ENCODE data around the gene ZMYND8. TPM values are rescaled to one million over a fixed set of nuclear protein-coding genes. Genes with fewer than 3 reads are reported as not detected.
A peak's percentile ranks its signal among the peaks of the same experiment; 100 is the strongest.

Gene ZMYND8
- total RNA-seq, 1 experiment from 2014 or later: 44.1 TPM

DNA sequence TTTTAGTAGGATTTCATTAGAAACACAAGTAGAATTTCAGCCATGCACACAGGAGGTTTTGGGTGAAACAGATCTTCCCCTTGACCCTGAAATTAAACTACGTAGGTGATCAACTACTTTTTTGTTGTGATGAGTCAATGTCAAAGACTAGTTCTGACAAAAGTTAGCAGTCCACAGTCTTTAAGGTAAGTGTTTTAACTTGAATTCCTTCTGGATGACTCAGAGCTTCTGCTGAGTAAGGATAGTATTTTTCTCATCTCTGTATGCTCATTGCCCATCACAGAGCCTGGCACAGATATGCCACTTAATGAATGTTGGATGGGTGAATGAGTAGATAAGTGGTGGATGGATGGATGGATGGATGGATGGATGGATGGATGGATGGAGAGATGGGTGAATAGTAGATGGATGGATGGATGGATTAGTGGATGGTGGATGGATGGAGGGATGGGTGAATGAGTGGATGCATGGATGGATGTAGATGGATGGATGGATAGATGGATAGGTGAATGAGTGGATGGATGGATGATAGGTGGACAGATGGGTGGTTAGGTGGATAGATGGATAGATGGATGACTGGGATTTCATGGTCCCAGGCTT, 165.3 kb downstream of the ZMYND8 start:
- Histone ChIP-seq H3K4me1 (ENCODE audit: low read length) (no peaks in the 10 kb centered on the region), H3K27ac (ENCODE audit: low read length) (no peak overlapping the region), H3K4me2 (ENCODE audit: low read depth, low read length, poor library complexity, severe bottlenecking) (no peak overlapping the region)

DNA sequence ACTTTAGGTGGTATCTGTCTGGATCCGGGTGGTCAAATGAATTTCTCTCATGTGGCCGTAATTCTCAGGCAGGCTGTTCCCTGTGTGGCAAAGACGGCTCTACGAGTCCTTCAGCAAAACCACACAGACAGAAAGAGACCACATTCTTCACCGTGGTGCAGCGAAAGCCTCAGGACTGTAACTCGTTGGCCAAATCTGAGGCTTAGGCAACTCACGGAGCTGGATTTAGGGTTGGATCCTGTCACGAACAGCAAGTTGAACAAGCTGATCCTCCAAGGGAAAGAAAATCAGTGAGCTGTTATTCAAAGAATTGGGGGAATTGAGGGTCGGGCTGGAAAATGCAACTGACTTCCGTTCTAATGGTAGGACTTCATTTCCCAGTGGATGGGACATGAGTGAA, 167.4 kb downstream of the ZMYND8 start:
- no peak for DNase-seq
- H3K4me3 ChIP-seq (ENCODE audit: low read length): no peak overlapping the region
- H3K79me2 ChIP-seq (ENCODE audit: low read length): no peaks in the 10 kb centered on the region
- no peaks in the 10 kb centered on the region for H3K36me3 ChIP-seq (ENCODE audit: insufficient read depth, low read length)
- H3K4me1 ChIP-seq (ENCODE audit: low read length): peaks cover 6% of the 10 kb centered on the region
- no peak overlapping the region for H3K4me2 ChIP-seq (ENCODE audit: low read depth, low read length, poor library complexity, severe bottlenecking)
- no peaks in the 10 kb centered on the region for H3K9me2 ChIP-seq (replicated peaks; ENCODE audit: insufficient read depth, low read length)
- no peaks in the 10 kb centered on the region for H3K9me3 ChIP-seq (ENCODE audit: low read length)
- H3K9ac ChIP-seq (ENCODE audit: low read length): no peak overlapping the region
- no peaks in the 10 kb centered on the region for H4K20me1 ChIP-seq (ENCODE audit: insufficient read depth, low read depth, low read length)
- H2AFZ ChIP-seq (ENCODE audit: low read length): no peak overlapping the region
- no peaks in the 10 kb centered on the region for H3K27me3 ChIP-seq (ENCODE audit: low read length)
- no peak overlapping the region for H3K27ac ChIP-seq (ENCODE audit: low read length)

More for the DNA sequence above, 165.3 kb downstream of the ZMYND8 start:
- no peaks in the 10 kb centered on the region for H3K9me2 ChIP-seq (replicated peaks; ENCODE audit: insufficient read depth, low read length)
- H3K79me2 ChIP-seq (ENCODE audit: low read length): no peaks in the 10 kb centered on the region
- H3K36me3 ChIP-seq (ENCODE audit: insufficient read depth, low read length): no peaks in the 10 kb centered on the region
- H4K20me1 ChIP-seq (ENCODE audit: insufficient read depth, low read depth, low read length): no peaks in the 10 kb centered on the region
- no peaks in the 10 kb centered on the region for H3K27me3 ChIP-seq (ENCODE audit: low read length)
- no peak overlapping the region for H2AFZ ChIP-seq (ENCODE audit: low read length)
- no peak overlapping the region for H3K9ac ChIP-seq (ENCODE audit: low read length)
- H3K9me3 ChIP-seq (ENCODE audit: low read length): no peaks in the 10 kb centered on the region
- DNase-seq: no peak
- H3K4me3 ChIP-seq (ENCODE audit: low read length): no peak overlapping the region

DNA sequence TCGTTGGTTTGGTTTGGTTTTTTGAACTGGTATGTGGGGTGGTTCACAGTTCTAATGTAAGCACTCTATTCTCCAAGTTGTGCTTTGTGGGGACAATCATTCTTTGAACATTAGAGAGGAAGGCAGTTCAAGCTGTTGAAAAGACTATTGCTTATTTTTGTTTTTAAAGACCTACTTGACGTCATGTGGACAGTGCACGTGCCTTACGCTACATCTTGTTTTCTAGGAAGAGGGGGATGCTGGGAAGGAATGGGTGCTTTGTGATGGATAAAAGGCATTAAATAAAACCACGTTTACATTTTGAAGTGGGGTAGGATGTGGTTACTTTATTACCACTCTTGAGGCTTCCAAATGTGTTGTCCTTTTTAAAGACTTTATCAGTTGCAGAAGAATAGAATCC, 168.0 kb downstream of the ZMYND8 start:
- Histone ChIP-seq H3K36me3 (ENCODE audit: insufficient read depth, low read length) (no peaks in the 10 kb centered on the region), H3K27me3 (ENCODE audit: low read length) (no peaks in the 10 kb centered on the region), H3K4me1 (ENCODE audit: low read length) (peaks cover 6% of the 10 kb centered on the region), H3K4me2 (ENCODE audit: low read depth, low read length, poor library complexity, severe bottlenecking) (no peak overlapping the region), H3K9me3 (ENCODE audit: low read length) (no peaks in the 10 kb centered on the region), H3K9me2 (replicated peaks; ENCODE audit: insufficient read depth, low read length) (no peaks in the 10 kb centered on the region), H2AFZ (ENCODE audit: low read length) (no peak overlapping the region), H3K9ac (ENCODE audit: low read length) (no peak overlapping the region), H3K4me3 (ENCODE audit: low read length) (no peak overlapping the region), H3K27ac (ENCODE audit: low read length) (no peak overlapping the region), H4K20me1 (ENCODE audit: insufficient read depth, low read depth, low read length) (no peaks in the 10 kb centered on the region), H3K79me2 (ENCODE audit: low read length) (no peaks in the 10 kb centered on the region)
- no peak for DNase-seq

GRCh38 chr20:47187450-47188195, 168.9 kb downstream of the ZMYND8 start:
- no peak overlapping the region for H3K27ac ChIP-seq (ENCODE audit: low read length)
- no peak overlapping the region for H2AFZ ChIP-seq (ENCODE audit: low read length)
- peaks cover 6% of the 10 kb centered on the region for H3K4me1 ChIP-seq (ENCODE audit: low read length)
- DNase-seq: no peak
- H3K9ac ChIP-seq (ENCODE audit: low read length): no peak overlapping the region
- H3K9me3 ChIP-seq (ENCODE audit: low read length): no peaks in the 10 kb centered on the region
- no peak overlapping the region for H3K4me2 ChIP-seq (ENCODE audit: low read depth, low read length, poor library complexity, severe bottlenecking)
- no peaks in the 10 kb centered on the region for H3K9me2 ChIP-seq (replicated peaks; ENCODE audit: insufficient read depth, low read length)
- H3K27me3 ChIP-seq (ENCODE audit: low read length): no peaks in the 10 kb centered on the region
- no peaks in the 10 kb centered on the region for H4K20me1 ChIP-seq (ENCODE audit: insufficient read depth, low read depth, low read length)
- no peaks in the 10 kb centered on the region for H3K79me2 ChIP-seq (ENCODE audit: low read length)
- H3K4me3 ChIP-seq (ENCODE audit: low read length): no peak overlapping the region
- no peaks in the 10 kb centered on the region for H3K36me3 ChIP-seq (ENCODE audit: insufficient read depth, low read length)

GRCh38 chr20:47183367-47183766, 173.1 kb downstream of the ZMYND8 start:
- Histone ChIP-seq H3K36me3 (ENCODE audit: insufficient read depth, low read length) (no peaks in the 10 kb centered on the region), H3K9ac (ENCODE audit: low read length) (no peak overlapping the region)
- no peak for DNase-seq

GRCh38 chr20:47181056-47181862, 175.2 kb downstream of the ZMYND8 start:
- Histone ChIP-seq H3K36me3 (ENCODE audit: insufficient read depth, low read length) (no peaks in the 10 kb centered on the region), H3K9me2 (replicated peaks; ENCODE audit: insufficient read depth, low read length) (no peaks in the 10 kb centered on the region), H3K27ac (ENCODE audit: low read length) (no peak overlapping the region), H3K79me2 (ENCODE audit: low read length) (no peaks in the 10 kb centered on the region), H3K27me3 (ENCODE audit: low read length) (no peaks in the 10 kb centered on the region), H2AFZ (ENCODE audit: low read length) (peak overlapping the region; percentile 70; the same call in 1 of the 2 replicates), H3K4me2 (ENCODE audit: low read depth, low read length, poor library complexity, severe bottlenecking) (no peak overlapping the region), H3K4me1 (ENCODE audit: low read length) (peaks cover 6% of the 10 kb centered on the region), H3K4me3 (ENCODE audit: low read length) (no peak overlapping the region), H3K9me3 (ENCODE audit: low read length) (no peaks in the 10 kb centered on the region), H3K9ac (ENCODE audit: low read length) (no peak overlapping the region), H4K20me1 (ENCODE audit: insufficient read depth, low read depth, low read length) (no peaks in the 10 kb centered on the region)
- peak; percentile 88 for DNase-seq

More at GRCh38 chr20:47183367-47183766, 173.1 kb downstream of the ZMYND8 start:
- peaks cover 6% of the 10 kb centered on the region for H3K4me1 ChIP-seq (ENCODE audit: low read length)
- no peak overlapping the region for H3K4me2 ChIP-seq (ENCODE audit: low read depth, low read length, poor library complexity, severe bottlenecking)
- no peaks in the 10 kb centered on the region for H4K20me1 ChIP-seq (ENCODE audit: insufficient read depth, low read depth, low read length)
- H3K9me2 ChIP-seq (replicated peaks; ENCODE audit: insufficient read depth, low read length): no peaks in the 10 kb centered on the region
- H3K79me2 ChIP-seq (ENCODE audit: low read length): no peaks in the 10 kb centered on the region
- no peak overlapping the region for H3K27ac ChIP-seq (ENCODE audit: low read length)
- no peaks in the 10 kb centered on the region for H3K27me3 ChIP-seq (ENCODE audit: low read length)
- H2AFZ ChIP-seq (ENCODE audit: low read length): no peak overlapping the region
- H3K4me3 ChIP-seq (ENCODE audit: low read length): no peak overlapping the region
- H3K9me3 ChIP-seq (ENCODE audit: low read length): no peaks in the 10 kb centered on the region

DNA sequence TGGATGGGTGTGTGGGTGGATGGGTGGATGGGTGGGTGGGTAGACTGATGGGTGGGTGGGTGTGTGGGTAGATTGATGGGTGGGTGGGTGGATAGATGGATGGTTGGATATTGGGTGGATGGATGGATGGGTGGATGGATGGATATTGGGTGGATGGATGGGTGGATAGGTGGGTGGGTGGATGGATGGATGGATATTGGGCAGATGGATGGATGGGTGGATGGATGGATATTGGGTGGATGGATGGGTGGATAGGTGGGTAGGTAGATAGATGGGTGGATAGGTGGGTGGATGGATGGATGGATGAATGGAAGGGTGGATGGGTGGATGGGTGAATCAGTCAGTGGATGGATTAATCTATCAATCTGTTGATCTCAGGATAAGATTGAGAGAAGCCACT, 177.2 kb downstream of the ZMYND8 start:
- H3K4me1 ChIP-seq (ENCODE audit: low read length): no peaks in the 10 kb centered on the region
- DNase-seq: no peak
- H3K36me3 ChIP-seq (ENCODE audit: insufficient read depth, low read length): no peaks in the 10 kb centered on the region
- no peaks in the 10 kb centered on the region for H3K27me3 ChIP-seq (ENCODE audit: low read length)
- no peaks in the 10 kb centered on the region for H3K9me3 ChIP-seq (ENCODE audit: low read length)
- H3K9ac ChIP-seq (ENCODE audit: low read length): no peak overlapping the region
- no peak overlapping the region for H2AFZ ChIP-seq (ENCODE audit: low read length)
- no peak overlapping the region for H3K4me2 ChIP-seq (ENCODE audit: low read depth, low read length, poor library complexity, severe bottlenecking)
- H3K79me2 ChIP-seq (ENCODE audit: low read length): no peaks in the 10 kb centered on the region
- H4K20me1 ChIP-seq (ENCODE audit: insufficient read depth, low read depth, low read length): no peaks in the 10 kb centered on the region
- H3K27ac ChIP-seq (ENCODE audit: low read length): no peak overlapping the region
- no peaks in the 10 kb centered on the region for H3K9me2 ChIP-seq (replicated peaks; ENCODE audit: insufficient read depth, low read length)
- H3K4me3 ChIP-seq (ENCODE audit: low read length): no peak overlapping the region

DNA sequence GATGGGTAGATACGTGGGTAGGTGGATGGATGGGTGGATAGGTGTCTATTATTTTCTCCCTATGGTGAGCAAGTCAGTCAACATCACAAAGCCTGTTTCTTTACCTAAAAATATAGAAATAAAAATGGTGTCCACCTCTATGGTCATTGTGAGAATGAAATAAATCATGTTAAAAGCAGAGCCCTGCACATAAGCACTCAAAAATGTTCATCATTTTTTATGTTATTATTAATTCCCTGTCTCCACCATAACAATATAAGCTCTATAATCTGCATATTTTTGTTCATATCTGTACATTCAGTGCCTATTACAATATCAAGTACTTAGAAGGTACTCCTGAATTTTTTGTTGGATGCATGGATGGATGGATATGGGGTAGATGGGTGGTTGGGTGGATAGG, 177.6 kb downstream of the ZMYND8 start:
- H3K9me2 ChIP-seq (replicated peaks; ENCODE audit: insufficient read depth, low read length): no peaks in the 10 kb centered on the region
- H3K4me2 ChIP-seq (ENCODE audit: low read depth, low read length, poor library complexity, severe bottlenecking): no peak overlapping the region
- no peak overlapping the region for H3K9ac ChIP-seq (ENCODE audit: low read length)
- H3K36me3 ChIP-seq (ENCODE audit: insufficient read depth, low read length): no peaks in the 10 kb centered on the region
- no peak overlapping the region for H2AFZ ChIP-seq (ENCODE audit: low read length)
- no peaks in the 10 kb centered on the region for H3K4me1 ChIP-seq (ENCODE audit: low read length)
- no peak overlapping the region for H3K4me3 ChIP-seq (ENCODE audit: low read length)
- no peak overlapping the region for H3K27ac ChIP-seq (ENCODE audit: low read length)
- H4K20me1 ChIP-seq (ENCODE audit: insufficient read depth, low read depth, low read length): no peaks in the 10 kb centered on the region
- H3K9me3 ChIP-seq (ENCODE audit: low read length): no peaks in the 10 kb centered on the region
- H3K79me2 ChIP-seq (ENCODE audit: low read length): no peaks in the 10 kb centered on the region
- no peak for DNase-seq
- H3K27me3 ChIP-seq (ENCODE audit: low read length): no peaks in the 10 kb centered on the region
